Measurements from ENCODE around the gene TMEM190. TPM values are rescaled to one million over a fixed set of nuclear protein-coding genes. Genes with fewer than 3 reads are reported as not detected.
"Not testable (repeated sequence)": the region's sequence is repeated elsewhere in the genome, so short reads cannot be mapped to it uniquely, and the experiment has no call there.

The TMEM190 gene
- total and polyA plus RNA-seq, 10 of the 15 experiments (the other 5 are each of a cell fraction or from before 2014, with no cell fraction given), result not detected

- H3K36me3 ChIP-seq (ENCODE audit: control insufficient read depth in 2 of 2, insufficient read depth in 2 of 2, low read length in 1 of 2); H3K4me1 ChIP-seq (ENCODE audit: control insufficient read depth, insufficient read depth, low read length); H3K27me3 ChIP-seq (replicated peaks in 1 of 2; ENCODE audit: control insufficient read depth in 2 of 2, insufficient read depth in 2 of 2, low read length in 1 of 2); FAIRE-seq; BruUV-seq (replicated peaks); H2AFZ ChIP-seq (ENCODE audit: control insufficient read depth, low read depth, low read length); H3K27ac ChIP-seq (ENCODE audit: control insufficient read depth, insufficient read depth); H3K9me3 ChIP-seq (replicated peaks; ENCODE audit: control insufficient read depth, insufficient read depth, low read length); in situ Hi-C loops (cut with MboI); RAD21 ChIA-PET (ENCODE audit: unreplicated experiment); H3K4me2 ChIP-seq (ENCODE audit: control insufficient read depth, insufficient read depth); POLR2A ChIA-PET; H3K4me3 ChIP-seq; H3K79me2 ChIP-seq (ENCODE audit: control insufficient read depth, insufficient read depth, low read length); H4K20me1 ChIP-seq (ENCODE audit: control insufficient read depth, insufficient read depth); H3K9ac ChIP-seq (ENCODE audit: control insufficient read depth, insufficient read depth, low read length); ATAC-seq; DNase-seq (ENCODE audit: low read depth, low spot score); intact Hi-C loops (cut with micrococcal nuclease; ENCODE audit: unreplicated experiment): not testable (repeated sequence)
- WGBS (ENCODE audit: insufficient coverage, insufficient replicate concordance, low lambda C conversion rate, missing lambda C conversion rate), result 8% methylated on average over 4 of the region's 4 CpGs
- CTCF ChIA-PET, result interaction anchor here (0.6 to 0.7 kb wide), 2 partner anchors 26 to 280 kb away, joined by 3 read pairs; no protein-coding TSS in a partner anchor
- SMC1A ChIA-PET (ENCODE audit: uncharacterized antibody, unreplicated experiment), result interaction anchor here (0.6 kb wide), 1 partner anchor 77 kb away, joined by 3 read pairs; no protein-coding TSS in a partner anchor
Measured at GRCh38 chr19:55421281-55421680, 44.7 kb downstream of the TMEM190 start.

DNA sequence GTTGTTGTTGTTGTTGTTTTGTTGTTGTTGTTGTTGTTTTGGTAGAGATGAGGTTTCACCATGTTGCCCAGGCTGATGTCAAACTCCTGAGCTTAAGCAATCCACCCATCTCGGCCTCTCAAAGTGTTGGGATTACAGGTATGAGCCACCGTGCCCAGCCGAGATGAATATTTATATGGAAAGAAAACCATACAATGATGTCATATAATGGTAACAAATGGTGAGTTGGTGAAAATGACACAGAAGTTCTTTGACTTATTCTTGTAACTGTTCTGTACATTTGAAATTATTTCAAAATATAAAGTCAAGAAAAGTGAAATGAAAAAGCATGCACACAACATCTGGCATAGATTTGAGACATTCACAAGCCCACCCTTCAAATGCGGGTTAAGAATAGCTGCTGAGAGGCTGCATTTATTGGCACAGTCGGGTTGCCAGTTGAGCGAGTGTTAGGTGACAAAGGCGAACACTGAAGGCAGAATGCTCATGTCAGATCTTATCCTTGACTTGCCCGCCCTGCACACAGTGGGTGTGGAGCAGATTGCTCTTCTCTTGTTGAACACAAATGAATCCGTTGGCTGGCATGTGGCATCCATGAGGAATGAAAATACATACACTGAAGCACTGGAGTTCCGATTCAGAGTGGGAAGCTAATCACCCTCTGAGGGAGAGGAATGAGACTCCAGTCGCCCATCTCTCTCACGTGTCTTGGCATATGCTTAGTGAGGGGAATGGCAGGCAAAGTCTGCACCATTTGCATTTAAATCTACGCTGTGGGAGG is 46.8 kb downstream of the TMEM190 start:
- FAIRE-seq (no peak), ATAC-seq (no peak), DNase-seq (ENCODE audit: low read depth, low spot score) (no peak)
- TF ChIP-seq MTA3 (IDR thresholded peaks at IDR 0.05; ENCODE audit: borderline replicate concordance, low read length) (no peak), CEBPB (IDR thresholded peaks at IDR 0.05; ENCODE audit: borderline replicate concordance in 1 of 2, low read depth in 2 of 2, low read length in 2 of 2) (no peak), CHD1 (IDR thresholded peaks at IDR 0.05; ENCODE audit: low read depth, low read length) (no peak), POU2F2 (IDR thresholded peaks at IDR 0.05; ENCODE audit: borderline replicate concordance, low read depth, low read length) (no peak), NFIC (IDR thresholded peaks at IDR 0.05; ENCODE audit: low read depth, low read length) (no peak), LARP7 (IDR thresholded peaks at IDR 0.05) (no peak), CHD4 (IDR thresholded peaks at IDR 0.05) (no peak), KDM1A (IDR thresholded peaks at IDR 0.05; ENCODE audit: borderline replicate concordance) (no peak), BMI1 (IDR thresholded peaks at IDR 0.05; ENCODE audit: borderline replicate concordance) (no peak), TCF12 (IDR thresholded peaks at IDR 0.05; ENCODE audit: low read depth, low read length) (no peak)
- ChIA-PET SMC1A (ENCODE audit: uncharacterized antibody, unreplicated experiment) (no interaction called here), POLR2A (no interaction called here), RAD21 (ENCODE audit: unreplicated experiment) (interaction anchor here (1.8 kb wide), 1 partner anchor 80 kb away, joined by 4 read pairs; no protein-coding TSS in a partner anchor), CTCF (no interaction called here)
- no peak overlapping the region for H3K4me3 ChIP-seq
- H2AFZ ChIP-seq (ENCODE audit: control insufficient read depth, low read depth, low read length), result no peak overlapping the region
- H3K27ac ChIP-seq (ENCODE audit: control insufficient read depth, insufficient read depth), result no peak overlapping the region
- no peaks in the 10 kb centered on the region; the same call in 2 of the 3 replicates for H3K9me3 ChIP-seq (replicated peaks; ENCODE audit: control insufficient read depth, insufficient read depth, low read length)
- no TSS peak for BruUV-seq (replicated peaks)
- H3K79me2 ChIP-seq (ENCODE audit: control insufficient read depth, insufficient read depth, low read length), result no peaks in the 10 kb centered on the region
- intact Hi-C loops (cut with micrococcal nuclease; ENCODE audit: unreplicated experiment) (no loop called here), in situ Hi-C loops (cut with MboI) (no loop called here)
- no peaks in the 10 kb centered on the region for H3K4me1 ChIP-seq (ENCODE audit: control insufficient read depth, insufficient read depth, low read length)
- H3K4me2 ChIP-seq (ENCODE audit: control insufficient read depth, insufficient read depth), result no peak overlapping the region
- H3K36me3 ChIP-seq (ENCODE audit: control insufficient read depth in 2 of 2, insufficient read depth in 2 of 2, low read length in 1 of 2), result no peaks in the 10 kb centered on the region
- no peaks in the 10 kb centered on the region for H3K27me3 ChIP-seq (replicated peaks in 1 of 2; ENCODE audit: control insufficient read depth in 2 of 2, insufficient read depth in 2 of 2, low read length in 1 of 2)
- WGBS (ENCODE audit: insufficient coverage, insufficient replicate concordance, low lambda C conversion rate, missing lambda C conversion rate), result 34% methylated on average over 13 of the region's 13 CpGs
- no peaks in the 10 kb centered on the region for H4K20me1 ChIP-seq (ENCODE audit: control insufficient read depth, insufficient read depth)
- no peak overlapping the region for H3K9ac ChIP-seq (ENCODE audit: control insufficient read depth, insufficient read depth, low read length)

Data from GM12878 (cell line).